Liver (tissue), 9 donors: ENCODE measurements around the gene NELL1. TPM values are rescaled to one million over a fixed set of nuclear protein-coding genes. Genes with fewer than 3 reads are reported as not detected.

ENCODE experiments used
- DNase-seq: peaks from one replicate; pipeline ENCODE4 v3.0.0-alpha.2; 2017; ENCODE audit warnings: low spot score
- H3K27ac ChIP-seq, 2 donors: one replicate each; pipeline ENCODE4 v1.7.0; 2013; ENCODE audit warnings: inconsistent platforms in 2 of 2, low read length in 2 of 2, control low read depth in 1 of 2, low read depth in 1 of 2, mild to moderate bottlenecking in 1 of 2
- H3K27me3 ChIP-seq, 4 donors: one replicate each; pipeline versions ENCODE4 v1.6.1 to v1.7.0; 2013; ENCODE audit warnings: low read length in 3 of 4, inconsistent platforms in 1 of 4, mild to moderate bottlenecking in 1 of 4, moderate library complexity in 1 of 4; ENCODE audit not compliant: control insufficient read depth in 4 of 4, insufficient read depth in 4 of 4
- H3K36me3 ChIP-seq, 4 donors: one replicate each; pipeline versions ENCODE4 v1.6.1 to v1.7.0; 2013; ENCODE audit warnings: low read length in 3 of 4, mild to moderate bottlenecking in 3 of 4, low read depth in 1 of 4, moderate library complexity in 1 of 4; ENCODE audit not compliant: control insufficient read depth in 4 of 4, insufficient read depth in 3 of 4
- H3K4me1 ChIP-seq, 4 donors: one replicate each; pipeline versions ENCODE4 v1.6.1 to v1.7.0; 2013; ENCODE audit warnings: low read length in 3 of 4, mild to moderate bottlenecking in 3 of 4, moderate library complexity in 1 of 4; ENCODE audit not compliant: control insufficient read depth in 4 of 4, insufficient read depth in 4 of 4
- H3K4me3 ChIP-seq, 3 donors: one replicate each; pipeline versions ENCODE4 v1.6.1 to v1.7.0; 2013; ENCODE audit warnings: low read length in 3 of 3, control low read depth in 1 of 3, low read depth in 1 of 3, mild to moderate bottlenecking in 1 of 3
- H3K9ac ChIP-seq, 2 donors: one replicate each; pipeline ENCODE4 v1.7.0; 2013; ENCODE audit warnings: low read length in 2 of 2, mild to moderate bottlenecking in 2 of 2, moderate library complexity in 2 of 2, control low read depth in 1 of 2, low read depth in 1 of 2
- H3K9me3 ChIP-seq, 4 donors: one replicate each; pipeline versions ENCODE4 v1.6.1 to v1.7.0; 2013; ENCODE audit warnings: low read length in 3 of 4; ENCODE audit not compliant: control insufficient read depth in 4 of 4
- ATF3 ChIP-seq: IDR thresholded peaks from 2 replicates; pipeline ENCODE4 v1.6.1; 2016; ENCODE audit warnings: antibody characterized with exemption
- CTCF ChIP-seq: fragments of 150-350 bp; IDR thresholded peaks from 2 replicates; pipeline ENCODE4 v1.5.1; 2017; ENCODE audit warnings: improper control_type of control experiment, low read depth, low read length; ENCODE audit not compliant: missing input control
- EGR1 ChIP-seq, 2 donors: IDR thresholded peaks; 2 replicates each; pipeline ENCODE4 v1.6.1; 2016 to 2018; ENCODE audit warnings: antibody characterized with exemption in 2 of 2, low read depth in 2 of 2
- FOXA1 ChIP-seq: IDR thresholded peaks from 2 replicates; pipeline ENCODE4 v1.6.1; 2016; ENCODE audit warnings: antibody characterized with exemption
- FOXA2 ChIP-seq: IDR thresholded peaks from 2 replicates; pipeline ENCODE4 v1.6.1; 2016; ENCODE audit warnings: antibody characterized with exemption
- HNF4A ChIP-seq, 2 donors: conservative IDR thresholded peaks; 2 replicates each; pipeline ENCODE4 v1.6.1; 2016; ENCODE audit warnings: antibody characterized with exemption in 2 of 2, mild to moderate bottlenecking in 2 of 2
- HNF4G ChIP-seq: IDR thresholded peaks from 2 replicates; pipeline ENCODE4 v1.6.1; 2016; ENCODE audit warnings: antibody characterized with exemption
- JUND ChIP-seq, 2 donors: IDR thresholded peaks; 2 replicates each; pipeline ENCODE4 v1.6.1; 2016; ENCODE audit warnings: antibody characterized with exemption in 2 of 2
- MAX ChIP-seq: IDR thresholded peaks from 2 replicates; pipeline ENCODE4 v1.6.1; 2016; ENCODE audit warnings: antibody characterized with exemption
- NR2F2 ChIP-seq: IDR thresholded peaks from 2 replicates; pipeline ENCODE4 v1.6.1; 2016; ENCODE audit warnings: antibody characterized with exemption
- RAD21 ChIP-seq, 2 donors: IDR thresholded peaks; 2 replicates each; pipeline ENCODE4 v1.6.1; 2016; ENCODE audit warnings: antibody characterized with exemption in 2 of 2, mild to moderate bottlenecking in 2 of 2
- REST ChIP-seq: IDR thresholded peaks from 2 replicates; pipeline ENCODE4 v1.6.1; 2016; ENCODE audit warnings: antibody characterized with exemption, mild to moderate bottlenecking
- RXRA ChIP-seq, 2 donors: IDR thresholded peaks; 2 replicates each; pipeline ENCODE4 v1.6.1; 2017 to 2018; ENCODE audit warnings: antibody characterized with exemption in 2 of 2, mild to moderate bottlenecking in 1 of 2
- SP1 ChIP-seq: IDR thresholded peaks from 2 replicates; pipeline ENCODE4 v1.6.1; 2018; ENCODE audit warnings: antibody characterized with exemption, mild to moderate bottlenecking
- TAF1 ChIP-seq: conservative IDR thresholded peaks from 2 replicates; pipeline ENCODE4 v1.6.1; 2016; ENCODE audit warnings: antibody characterized with exemption, mild to moderate bottlenecking
- YY1 ChIP-seq: IDR thresholded peaks from 2 replicates; pipeline ENCODE4 v1.6.1; 2016; ENCODE audit warnings: antibody characterized with exemption, mild to moderate bottlenecking
- ZBTB33 ChIP-seq: IDR thresholded peaks from 2 replicates; pipeline ENCODE4 v1.6.1; 2016; ENCODE audit warnings: antibody characterized with exemption
- WGBS: extraction: QIAGEN DNeasy Blood & Tissue Kit; methylation state at CpG from one replicate; pipeline ENCODE4 v1.1.7; 2013; 5-methylcytosine and 5-hydroxymethylcytosine counted together
- polyA plus RNA-seq, 2 donors: library from polyadenylated mRNA; stranded (reverse) in 1 of 2; unstranded in 1 of 2; fragments of 200-250 nt in 1 of 2; fragments of >200 nt in 1 of 2; fragmentation: Nextera tagmentation in 1 of 2; extraction: Ambion mirVana in 1 of 2; gene quantifications; one replicate each; pipeline versions ENCODE4 v1.2.1 to v1.2.3, GENCODE V29; 2013 to 2015
- total RNA-seq, 2 donors: library from RNA; depleted of rRNA; stranded (reverse); fragments of >200 nt; gene quantifications; one replicate each; pipeline ENCODE4 v1.2.3, GENCODE V29; 2014
- donor health status: healthy.
- donor health status: healthy.
- donor health status: healthy.
- donor health status: healthy.
- donor health status: healthy.

NELL1 gene
- total and polyA plus RNA-seq, 4 donors: not detected

- Histone ChIP-seq H3K27me3 (peaks cover 0 to 3% (median 0%) of the 10 kb centered on the region in 4 donors), H3K4me3 (no peak overlapping the region), H3K9me3 (no peaks in the 10 kb centered on the region), H3K9ac (no peak overlapping the region), H3K27ac (no peak overlapping the region), H3K36me3 (no peaks in the 10 kb centered on the region), H3K4me1 (no peaks in the 10 kb centered on the region)
- TF ChIP-seq ATF3 (no peak), TAF1 (no peak), REST (no peak), EGR1 (IDR thresholded peaks at IDR 0.05; ENCODE audit: low read depth in 2 of 2) (no peak), MAX (no peak), NR2F2 (no peak), ZBTB33 (no peak), SP1 (no peak), CTCF (no peak), HNF4A (conservative IDR thresholded peaks at IDR 0.05) (no peak), FOXA2 (no peak), RAD21 (IDR thresholded peaks at IDR 0.05) (no peak), YY1 (no peak)
- 61% methylated on average over 3 of the region's 3 CpGs for WGBS
- DNase-seq: no peak
Measured at GRCh38 chr11:21615955-21616371, 946.6 kb downstream of the NELL1 start.

GRCh38 chr11:21622566-21622965 is 953.2 kb downstream of the NELL1 start:
- no peak overlapping the region for H3K4me3 ChIP-seq
- 84% methylated on average over 1 of the region's 1 CpG for WGBS
- H3K36me3 ChIP-seq: no peaks in the 10 kb centered on the region
- H3K27ac ChIP-seq: no peak overlapping the region
- H3K9ac ChIP-seq: no peak overlapping the region
- H3K27me3 ChIP-seq: no peaks in the 10 kb centered on the region
- H3K9me3 ChIP-seq: peaks cover 0 to 5% (median 0%) of the 10 kb centered on the region in 4 donors
- no peaks in the 10 kb centered on the region for H3K4me1 ChIP-seq
- DNase-seq: no peak
- TF ChIP-seq YY1 (no peak), HNF4G (no peak), RXRA (IDR thresholded peaks at IDR 0.05) (no peak), HNF4A (conservative IDR thresholded peaks at IDR 0.05) (no peak), FOXA2 (no peak), TAF1 (no peak), REST (no peak), ZBTB33 (no peak), ATF3 (no peak), FOXA1 (no peak), JUND (IDR thresholded peaks at IDR 0.05) (no peak)
